H9 (cell line): ENCODE results near the gene GPR68. TPM values are rescaled to one million over a fixed set of nuclear protein-coding genes. Genes with fewer than 3 reads are reported as not detected.

Experiments
- DNase-seq: peaks from one replicate; pipeline ENCODE4 v3.0.0-alpha.2; 2017
- H2AFZ ChIP-seq: one replicate; pipeline ENCODE4 v1.6.1; 2013; ENCODE audit warnings: mild to moderate bottlenecking, low read length, control low read depth, moderate library complexity
- H2AK5ac ChIP-seq: 2 replicates; pipeline ENCODE4 v1.6.1; 2013; ENCODE audit warnings: low read length, control low read depth, mixed read lengths; ENCODE audit not compliant: insufficient read length
- H2BK120ac ChIP-seq: one replicate; pipeline ENCODE4 v1.6.1; 2013; ENCODE audit warnings: low read depth, mild to moderate bottlenecking, low read length, control low read depth, inconsistent platforms; ENCODE audit not compliant: poor library complexity, severe bottlenecking
- H2BK12ac ChIP-seq: 2 replicates; pipeline ENCODE4 v1.6.1; 2013; ENCODE audit warnings: low read length, control low read depth, mixed read lengths, low read depth; ENCODE audit not compliant: insufficient read length
- H2BK15ac ChIP-seq: 2 replicates; pipeline ENCODE4 v1.6.1; 2013; ENCODE audit warnings: low read depth, low read length, control low read depth
- H2BK20ac ChIP-seq: one replicate; pipeline ENCODE4 v1.6.1; 2013; ENCODE audit warnings: low read depth, mild to moderate bottlenecking, low read length, control low read depth, inconsistent platforms; ENCODE audit not compliant: poor library complexity, severe bottlenecking
- H2BK5ac ChIP-seq: 2 replicates; pipeline ENCODE4 v1.6.1; 2013; ENCODE audit warnings: low read length, control low read depth, mixed read lengths; ENCODE audit not compliant: insufficient read length
- H3K14ac ChIP-seq: 2 replicates; pipeline ENCODE4 v1.6.1; 2013; ENCODE audit warnings: low read length, control low read depth; ENCODE audit not compliant: insufficient read depth
- H3K18ac ChIP-seq: 2 replicates; pipeline ENCODE4 v1.6.1; 2013; ENCODE audit warnings: low read depth, mild to moderate bottlenecking, mixed read lengths, low read length, control low read depth; ENCODE audit not compliant: insufficient read length
- H3K23ac ChIP-seq: 2 replicates; pipeline ENCODE4 v1.6.1; 2013; ENCODE audit warnings: low read length, control low read depth, mixed read lengths, low read depth; ENCODE audit not compliant: insufficient read length
- H3K23me2 ChIP-seq: 2 replicates; pipeline ENCODE4 v1.6.1; 2013; ENCODE audit warnings: low read depth, mild to moderate bottlenecking, mixed read lengths, low read length, control low read depth; ENCODE audit not compliant: insufficient read length, poor library complexity, severe bottlenecking
- H3K27ac ChIP-seq: 2 replicates; pipeline ENCODE4 v1.5.1; 2013; ENCODE audit warnings: low read length, control low read depth, mixed read lengths, low read depth; ENCODE audit not compliant: insufficient read length
- H3K27me3 ChIP-seq: 2 replicates; pipeline ENCODE4 v1.6.1; 2013; ENCODE audit warnings: low read length, control low read depth, inconsistent platforms; ENCODE audit not compliant: insufficient read depth
- H3K4ac ChIP-seq: 2 replicates; pipeline ENCODE4 v1.6.1; 2013; ENCODE audit warnings: low read depth, mild to moderate bottlenecking, control low read depth, inconsistent platforms, low read length, moderate library complexity
- H3K4me1 ChIP-seq: 2 replicates; pipeline ENCODE4 v1.6.1; 2013; ENCODE audit warnings: low read length, control low read depth, inconsistent platforms; ENCODE audit not compliant: insufficient read depth
- H3K4me2 ChIP-seq: 2 replicates; pipeline ENCODE4 v1.6.1; 2013; ENCODE audit warnings: low read length, control low read depth, mixed read lengths; ENCODE audit not compliant: insufficient read length, insufficient read depth
- H3K56ac ChIP-seq: 2 replicates; pipeline ENCODE4 v1.6.1; 2013; ENCODE audit warnings: low read depth, mild to moderate bottlenecking, mixed read lengths, low read length, control low read depth; ENCODE audit not compliant: insufficient read length
- H3K79me1 ChIP-seq: 2 replicates; pipeline ENCODE4 v1.6.1; 2013; ENCODE audit warnings: low read depth, mild to moderate bottlenecking, moderate library complexity, low read length, control low read depth, inconsistent platforms; ENCODE audit not compliant: insufficient read depth, poor library complexity, severe bottlenecking
- H3K79me2 ChIP-seq: 2 replicates; pipeline ENCODE4 v1.6.1; 2013; ENCODE audit warnings: low read length, control low read depth, inconsistent platforms; ENCODE audit not compliant: insufficient read depth
- H3K9ac ChIP-seq: 2 replicates; pipeline ENCODE4 v1.6.1; 2013; ENCODE audit warnings: low read length, control low read depth, mixed read lengths; ENCODE audit not compliant: insufficient read length; ENCODE audit errors: extremely low read depth
- H3K9me3 ChIP-seq: one replicate; pipeline ENCODE4 v1.6.1; 2013; ENCODE audit warnings: low read depth, low read length, inconsistent platforms; ENCODE audit not compliant: control insufficient read depth
- H3T11ph ChIP-seq: one replicate; pipeline ENCODE4 v1.6.1; 2013; ENCODE audit warnings: mild to moderate bottlenecking, low read length, control low read depth, inconsistent platforms
- H4K20me1 ChIP-seq: one replicate; pipeline ENCODE4 v1.6.1; 2013; ENCODE audit not compliant: control insufficient read depth, insufficient read length, insufficient read depth
- H4K5ac ChIP-seq: 2 replicates; pipeline ENCODE4 v1.6.1; 2013; ENCODE audit warnings: low read depth, mild to moderate bottlenecking, mixed read lengths, low read length, control low read depth; ENCODE audit not compliant: insufficient read length
- H4K8ac ChIP-seq: replicated peaks from 2 replicates; pipeline ENCODE4 v1.6.1; 2013; ENCODE audit warnings: low read length, control low read depth, mixed read lengths, low read depth; ENCODE audit not compliant: insufficient read length
- H4K91ac ChIP-seq: 2 replicates; pipeline ENCODE4 v1.6.1; 2013; ENCODE audit warnings: low read depth, mild to moderate bottlenecking, moderate library complexity, mixed read lengths, low read length, control low read depth; ENCODE audit not compliant: insufficient read length
- H3K27ac Mint-ChIP-seq, 3 experiments: 2 replicates in 2 of 3; 3 replicates in 1 of 3; pipeline ENCODE4 v1.8.0; 2020 to 2021; ENCODE audit warnings: mixed read lengths in 3 of 3, mild to moderate bottlenecking in 1 of 3, moderate library complexity in 1 of 3
- H3K27me3 Mint-ChIP-seq: 2 replicates; pipeline ENCODE4 v1.8.0; 2021; ENCODE audit warnings: low read depth, mild to moderate bottlenecking, moderate library complexity, mixed read lengths
- H3K36me3 Mint-ChIP-seq, 3 experiments: 2 replicates in 2 of 3; 3 replicates in 1 of 3; pipeline ENCODE4 v1.8.0; 2020 to 2021; ENCODE audit warnings: low read depth in 3 of 3, mixed read lengths in 3 of 3; ENCODE audit not compliant: insufficient read depth in 1 of 3
- H3K4me1 Mint-ChIP-seq, 2 experiments: 2 replicates each; pipeline ENCODE4 v1.8.0; 2020; ENCODE audit warnings: mixed read lengths in 2 of 2
- H3K4me3 Mint-ChIP-seq, 2 experiments: 2 replicates in 1 of 2; 3 replicates in 1 of 2; pipeline ENCODE4 v1.8.0; 2020 to 2021; ENCODE audit warnings: mild to moderate bottlenecking in 2 of 2, mixed read lengths in 2 of 2, moderate library complexity in 1 of 2
- H3K9me3 Mint-ChIP-seq, 2 experiments: 2 replicates in 1 of 2; 3 replicates in 1 of 2; pipeline ENCODE4 v1.8.0; 2020; ENCODE audit warnings: mild to moderate bottlenecking in 2 of 2, mixed read lengths in 2 of 2, moderate library complexity in 1 of 2
- WGBS: extraction: QIAGEN DNeasy Blood & Tissue Kit; methylation state at CpG from one replicate; pipeline ENCODE4 v1.1.7; 2013; ENCODE audit warnings: missing lambda C conversion rate, low lambda C conversion rate, mixed read lengths; ENCODE audit not compliant: insufficient read length; ENCODE audit errors: extremely low coverage; 5-methylcytosine and 5-hydroxymethylcytosine counted together
- total RNA-seq: library from RNA; stranded (reverse); gene quantifications from 2 replicates; pipeline ENCODE4 v1.2.1, GENCODE V29; 2021
- TF ChIP-seq, protein P1 (sequence below): fragments of 200-600 bp; sonication (generic); conservative IDR thresholded peaks from 3 replicates; pipeline ENCODE4 v1.8.0; 2021; ENCODE audit warnings: antibody characterized with exemption, mild to moderate bottlenecking

GPR68 gene
- total RNA-seq, 1 experiment from 2014 or later: 0.33 TPM

- no CpG with 5 or more reads among the region's 4 CpGs for WGBS
- peaks cover 4 to 18% of the 10 kb centered on the region in 2 experiments; a peak in 3 of 4 replicates for H3K4me1 Mint-ChIP-seq
These were observed 1.9 kb downstream of the GPR68 start for GRCh38 chr14:91242635-91243034.

More at GRCh38 chr14:91242635-91243034, 1.9 kb downstream of the GPR68 start:
- no peaks in the 10 kb centered on the region; a peak in 1 of 7 replicates for H3K36me3 Mint-ChIP-seq
- no peak overlapping the region for H2AK5ac ChIP-seq
- no peaks in the 10 kb centered on the region for H4K20me1 ChIP-seq
- H3K79me1 ChIP-seq: no peaks in the 10 kb centered on the region
- peak overlapping the region in 1 of 3 experiments; percentile 30; a peak in 1 of 7 replicates for H3K27ac Mint-ChIP-seq
- H3K27ac ChIP-seq: no peak overlapping the region
- H3K18ac ChIP-seq: no peak overlapping the region
- H2BK120ac ChIP-seq: no peak overlapping the region
- no peak overlapping the region for H3K14ac ChIP-seq
- no peak overlapping the region for H3K4me2 ChIP-seq
- no peak overlapping the region for H2BK20ac ChIP-seq
- H3K4me3 Mint-ChIP-seq: no peak overlapping the region
- peaks cover 0 to 3% of the 10 kb centered on the region in 2 experiments; a peak in 3 of 5 replicates for H3K9me3 Mint-ChIP-seq
- H3K9me3 ChIP-seq: no peaks in the 10 kb centered on the region
- no peak overlapping the region for H3K9ac ChIP-seq
- no peaks in the 10 kb centered on the region for H3K23me2 ChIP-seq
- no peaks in the 10 kb centered on the region for H3K79me2 ChIP-seq
- no peak overlapping the region for H2AFZ ChIP-seq
- no peak overlapping the region for H4K5ac ChIP-seq
- H3K4ac ChIP-seq: no peak overlapping the region
- H3T11ph ChIP-seq: no peak overlapping the region
- no peak overlapping the region for H2BK15ac ChIP-seq
- no peak overlapping the region for H3K56ac ChIP-seq
- H4K91ac ChIP-seq: no peak overlapping the region
- DNase-seq: no peak
- no peaks in the 10 kb centered on the region for H3K27me3 ChIP-seq
- no peaks in the 10 kb centered on the region for H3K4me1 ChIP-seq
- H3K23ac ChIP-seq: no peak overlapping the region
- peaks cover 17% of the 10 kb centered on the region for H3K27me3 Mint-ChIP-seq
- no peak overlapping the region for H2BK5ac ChIP-seq
- H2BK12ac ChIP-seq: no peak overlapping the region
- no peak overlapping the region for H4K8ac ChIP-seq
- TF ChIP-seq, protein P1, sequence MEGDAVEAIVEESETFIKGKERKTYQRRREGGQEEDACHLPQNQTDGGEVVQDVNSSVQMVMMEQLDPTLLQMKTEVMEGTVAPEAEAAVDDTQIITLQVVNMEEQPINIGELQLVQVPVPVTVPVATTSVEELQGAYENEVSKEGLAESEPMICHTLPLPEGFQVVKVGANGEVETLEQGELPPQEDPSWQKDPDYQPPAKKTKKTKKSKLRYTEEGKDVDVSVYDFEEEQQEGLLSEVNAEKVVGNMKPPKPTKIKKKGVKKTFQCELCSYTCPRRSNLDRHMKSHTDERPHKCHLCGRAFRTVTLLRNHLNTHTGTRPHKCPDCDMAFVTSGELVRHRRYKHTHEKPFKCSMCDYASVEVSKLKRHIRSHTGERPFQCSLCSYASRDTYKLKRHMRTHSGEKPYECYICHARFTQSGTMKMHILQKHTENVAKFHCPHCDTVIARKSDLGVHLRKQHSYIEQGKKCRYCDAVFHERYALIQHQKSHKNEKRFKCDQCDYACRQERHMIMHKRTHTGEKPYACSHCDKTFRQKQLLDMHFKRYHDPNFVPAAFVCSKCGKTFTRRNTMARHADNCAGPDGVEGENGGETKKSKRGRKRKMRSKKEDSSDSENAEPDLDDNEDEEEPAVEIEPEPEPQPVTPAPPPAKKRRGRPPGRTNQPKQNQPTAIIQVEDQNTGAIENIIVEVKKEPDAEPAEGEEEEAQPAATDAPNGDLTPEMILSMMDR: no peak
